HCT116 (cell line): Measurements from ENCODE around the gene ADORA3.

Experiments used
- CTCF ChIP-seq, 3 experiments: fragments of 200-600 bp in 1 of 3; sonication (generic) in 1 of 3; IDR thresholded peaks in 2 of 3; conservative IDR thresholded peaks in 1 of 3; 2 replicates each; pipeline ENCODE4 v1.5.1; 2012 to 2017; ENCODE audit warnings: low read depth in 2 of 3, low read length in 2 of 3, antibody characterized with exemption in 1 of 3, borderline replicate concordance in 1 of 3, control low read depth in 1 of 3, mild to moderate bottlenecking in 1 of 3, mixed read lengths in 1 of 3, mixed run types in 1 of 3, moderate library complexity in 1 of 3; ENCODE audit not compliant: insufficient read depth in 1 of 3
- ELF1 ChIP-seq: IDR thresholded peaks from 2 replicates; pipeline ENCODE4 v1.6.1; 2012; ENCODE audit warnings: low read depth, borderline replicate concordance
- EZH2 ChIP-seq: fragments of 200-600 bp; sonication (generic); IDR thresholded peaks from 2 replicates; pipeline ENCODE4 v1.6.1; 2017; ENCODE audit warnings: antibody characterized with exemption, mixed run types
- FOSL1 ChIP-seq: IDR thresholded peaks from 2 replicates; pipeline ENCODE4 v1.6.1; 2012; ENCODE audit warnings: low read depth
- MAX ChIP-seq: IDR thresholded peaks from 2 replicates; pipeline ENCODE4 v1.6.1; 2012
- POLR2AphosphoS5 ChIP-seq: IDR thresholded peaks from 2 replicates; pipeline ENCODE4 v1.6.1; 2011; ENCODE audit warnings: mild to moderate bottlenecking, low read depth, low read length, moderate library complexity
- RAD21 ChIP-seq: IDR thresholded peaks from 2 replicates; pipeline ENCODE4 v1.6.1; 2012; ENCODE audit warnings: low read depth, mild to moderate bottlenecking
- SIN3A ChIP-seq: IDR thresholded peaks from 2 replicates; pipeline ENCODE4 v1.6.1; 2012; ENCODE audit warnings: low read depth
- SRF ChIP-seq: IDR thresholded peaks from 2 replicates; pipeline ENCODE4 v1.6.1; 2012; ENCODE audit warnings: low read depth
- YY1 ChIP-seq: IDR thresholded peaks from 2 replicates; pipeline ENCODE4 v1.6.1; 2011; ENCODE audit warnings: low read length, low read depth, moderate library complexity, mild to moderate bottlenecking; ENCODE audit not compliant: insufficient replicate concordance; ENCODE audit errors: extremely low read depth

DNA sequence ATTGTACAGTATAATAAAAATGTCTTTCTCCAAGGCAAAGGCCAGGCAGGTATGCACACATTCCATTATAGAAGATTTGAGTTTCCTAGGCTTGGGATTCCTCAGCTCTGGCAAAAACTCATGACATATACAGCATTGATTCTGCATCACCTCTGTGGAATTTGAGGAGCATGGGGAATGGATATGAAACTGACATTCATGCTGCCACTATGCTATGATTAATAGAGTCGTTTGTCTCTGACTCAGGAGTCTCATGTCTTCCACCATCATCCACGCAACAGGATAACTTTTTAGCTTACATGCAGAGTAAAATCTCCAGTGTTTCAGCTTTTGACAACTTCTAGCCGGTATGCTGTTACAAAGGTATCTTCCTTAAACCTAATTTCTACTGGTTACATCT is 49.8 kb upstream of the ADORA3 start:
- no peak for TF ChIP-seq CTCF (IDR thresholded peaks at IDR 0.05 in 2 of 3, conservative IDR thresholded peaks at IDR 0.05 in 1 of 3; ENCODE audit: borderline replicate concordance in 1 of 3, insufficient read depth in 1 of 3, low read depth in 2 of 3, low read length in 2 of 3)
- no peak for TF ChIP-seq ELF1
- TF ChIP-seq SIN3A, result no peak
- TF ChIP-seq EZH2, result no peak
- no peak for TF ChIP-seq POLR2AphosphoS5
- TF ChIP-seq MAX, result no peak
- TF ChIP-seq SRF, result no peak
- TF ChIP-seq YY1, result no peak
- TF ChIP-seq FOSL1, result no peak
- TF ChIP-seq RAD21, result no peak
